Activated CD4-positive, alpha-beta T cell treated with anti-CD3 and anti-CD28 coated beads, Interleukin-2, amount 50 U/mL, for 1 hour (primary cell): Measurements from ENCODE around the gene FXYD6.

Source experiments
- DNase-seq: peaks from one replicate; pipeline ENCODE4 v3.0.0-alpha.2; 2020

The FXYD6 gene

DNA sequence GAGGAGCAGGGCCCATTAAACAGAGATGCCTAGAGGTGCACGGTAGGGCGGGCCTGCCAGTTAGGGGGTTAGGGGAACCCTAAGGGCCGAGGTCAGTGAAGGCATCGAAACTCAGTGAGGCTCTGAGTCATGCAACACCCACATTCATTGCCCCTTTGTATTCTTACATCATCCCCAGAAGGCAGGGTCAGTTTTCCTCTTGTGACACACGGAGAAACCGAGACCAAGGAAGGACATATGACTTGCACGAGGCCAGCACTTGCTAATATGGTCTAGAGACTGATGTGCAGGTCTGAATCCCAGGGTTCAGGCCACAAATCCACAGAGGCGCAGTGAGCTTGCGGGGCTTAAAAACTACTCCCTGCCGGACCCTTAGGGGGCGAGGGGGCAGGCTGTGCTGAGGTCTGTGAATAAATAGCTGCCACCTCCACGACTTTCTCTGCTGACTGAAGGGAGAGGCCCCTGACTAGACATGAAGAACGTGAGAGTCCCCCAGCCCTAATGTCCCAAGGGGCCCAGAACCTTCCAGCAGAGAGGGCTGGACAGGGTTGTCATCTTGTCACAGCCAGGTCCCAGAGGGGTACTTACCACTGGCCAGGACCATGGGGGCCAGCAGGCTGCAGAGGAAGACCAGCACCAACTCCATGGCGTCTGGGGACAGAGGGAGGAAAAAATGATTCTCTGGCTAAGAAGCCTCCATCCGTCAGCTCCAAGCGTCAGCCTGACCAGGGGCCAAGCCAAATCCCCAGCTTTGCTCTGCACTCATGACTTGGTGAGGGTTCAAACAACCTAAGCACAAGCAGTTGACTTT is 34.1 kb downstream of the FXYD6 start:
- DNase-seq, result no peak

DNA sequence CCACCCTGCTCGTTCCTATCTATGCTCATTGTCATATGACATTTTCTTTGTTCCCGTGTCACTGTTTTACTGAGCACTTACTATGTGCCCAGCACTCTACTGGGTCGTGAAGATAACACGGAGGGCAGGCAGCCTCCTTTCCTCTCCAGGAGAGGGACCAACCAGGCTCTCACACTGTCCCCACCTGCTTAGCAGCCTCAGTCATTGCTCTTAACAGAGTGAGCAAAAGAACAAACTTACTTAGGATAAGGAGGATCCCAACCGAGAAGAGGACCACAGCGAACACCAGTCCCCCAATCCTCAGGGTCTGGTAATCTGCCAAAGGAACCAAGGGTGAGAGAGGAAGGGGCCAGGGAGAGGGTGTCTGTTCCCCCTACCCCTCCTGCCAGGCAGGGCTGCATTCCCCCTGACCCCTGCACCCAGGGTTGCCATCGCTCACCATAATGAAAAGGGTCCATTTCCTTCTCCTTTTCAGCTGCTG is 34.9 kb downstream of the FXYD6 start:
- DNase-seq, result no peak

DNA sequence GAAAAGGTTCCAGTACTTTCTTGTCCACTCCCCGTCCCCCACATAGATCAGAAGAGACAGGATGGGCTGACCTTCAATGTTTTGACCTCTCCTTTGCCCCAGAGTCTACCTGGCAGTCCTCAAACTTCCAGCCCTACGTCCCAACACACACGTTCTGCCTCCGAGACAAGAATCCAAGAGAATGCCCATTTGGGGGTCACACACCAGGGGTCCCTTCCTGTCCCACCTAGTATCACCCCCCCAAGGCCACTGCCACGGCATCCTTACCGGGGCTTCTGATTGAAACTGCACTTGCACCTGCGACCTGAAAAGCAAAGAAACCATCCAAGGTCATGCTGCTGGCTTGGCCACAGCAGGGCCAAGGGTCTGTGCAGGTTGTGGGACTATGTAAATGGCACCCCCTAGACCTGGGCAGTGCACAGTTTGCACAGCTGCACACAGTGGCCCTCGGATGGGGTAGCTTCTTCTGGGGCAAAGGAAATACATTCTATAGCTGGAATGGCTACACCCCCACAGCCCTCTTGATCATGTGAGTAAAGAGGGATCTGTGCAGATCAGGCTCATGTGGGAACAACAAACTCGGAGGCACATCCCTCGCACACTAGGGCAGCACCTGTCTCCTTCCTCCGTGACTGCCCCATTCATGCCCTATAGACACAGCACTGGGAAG is 35.4 kb downstream of the FXYD6 start:
- no peak for DNase-seq

DNA sequence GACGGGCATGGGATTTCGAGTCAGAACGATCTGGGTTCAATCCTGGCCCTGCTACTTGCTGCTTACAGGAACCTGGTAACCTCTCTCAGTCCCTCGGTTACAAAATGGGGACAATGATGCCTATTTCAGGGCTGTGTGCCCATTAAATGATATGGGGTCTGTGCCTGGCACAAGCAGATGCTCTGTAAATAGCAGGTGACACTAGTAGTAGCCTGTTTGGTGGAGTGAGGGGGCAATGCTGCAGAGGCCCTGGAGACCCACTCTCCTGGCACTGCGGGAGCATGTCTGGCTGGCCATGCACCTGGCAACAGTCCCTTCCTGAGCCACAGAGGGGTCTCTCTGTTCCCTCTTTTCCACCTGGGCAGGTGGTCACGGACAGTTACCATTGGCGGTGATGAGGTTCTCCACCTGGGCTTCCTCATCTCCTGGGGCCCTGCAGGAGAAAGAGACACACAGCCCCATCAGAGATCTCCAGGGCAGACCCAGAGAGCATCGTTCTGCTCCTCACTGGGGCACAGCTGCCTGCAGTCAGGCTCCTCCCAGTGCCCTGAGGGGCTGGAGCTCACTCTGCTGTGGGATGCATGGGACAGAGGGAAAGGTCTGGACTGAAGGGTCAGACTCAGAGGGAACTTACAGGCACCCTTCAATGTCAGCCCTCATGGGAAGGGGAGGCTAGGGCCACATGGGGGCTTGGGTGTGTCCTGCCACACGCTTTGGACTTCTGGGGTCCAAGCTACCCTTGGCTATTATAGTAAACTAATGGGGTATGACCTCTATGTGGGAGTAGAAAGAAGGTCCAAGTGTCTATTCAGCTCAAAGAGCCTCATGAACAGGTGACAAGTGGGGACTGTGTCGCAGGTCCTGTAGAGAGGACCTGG is 36.3 kb downstream of the FXYD6 start:
- DNase-seq, result no peak

DNA sequence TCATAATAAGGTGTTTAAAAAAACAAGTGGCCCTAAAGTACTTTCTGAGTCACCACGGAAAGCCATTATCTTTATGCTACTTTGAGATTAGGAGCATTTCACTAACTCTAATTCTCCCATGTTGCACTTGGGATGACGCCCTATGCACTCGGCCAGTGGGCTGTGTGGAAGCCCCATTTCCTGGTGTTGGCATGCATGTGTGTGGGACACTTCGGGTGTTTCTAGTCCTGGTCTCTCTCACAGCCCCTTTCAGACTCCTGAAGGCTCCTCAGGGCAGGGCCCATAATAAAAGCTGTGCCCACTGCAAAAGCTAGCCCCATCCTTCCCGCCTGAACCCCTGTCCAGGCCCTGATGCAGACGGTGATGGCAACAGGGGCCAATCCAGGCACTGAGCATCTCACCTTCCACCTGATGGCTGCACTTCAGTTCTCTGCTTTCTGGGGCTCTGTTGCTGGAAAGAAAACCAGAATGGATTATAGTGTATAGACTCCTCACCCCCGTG is 37.0 kb downstream of the FXYD6 start:
- DNase-seq, result no peak

DNA sequence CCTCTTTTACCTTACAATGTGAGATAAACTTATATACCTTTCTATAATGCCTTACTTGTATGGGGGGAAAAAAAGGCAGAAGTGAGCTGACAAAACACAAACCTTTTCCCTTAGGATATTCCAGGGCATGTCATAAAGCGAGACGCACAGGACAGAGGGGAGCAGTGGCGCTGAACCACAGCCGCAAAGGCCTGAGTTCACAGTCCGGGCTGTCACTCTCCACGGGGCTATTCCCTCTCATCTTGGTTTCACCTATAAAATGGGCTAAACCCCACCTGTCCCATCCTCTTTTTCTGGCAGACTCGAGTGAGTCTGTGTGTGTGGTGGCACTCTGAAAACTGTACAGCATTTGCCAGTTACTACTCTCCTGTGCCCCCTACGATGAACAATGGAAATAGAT is 37.6 kb downstream of the FXYD6 start:
- no peak for DNase-seq

DNA sequence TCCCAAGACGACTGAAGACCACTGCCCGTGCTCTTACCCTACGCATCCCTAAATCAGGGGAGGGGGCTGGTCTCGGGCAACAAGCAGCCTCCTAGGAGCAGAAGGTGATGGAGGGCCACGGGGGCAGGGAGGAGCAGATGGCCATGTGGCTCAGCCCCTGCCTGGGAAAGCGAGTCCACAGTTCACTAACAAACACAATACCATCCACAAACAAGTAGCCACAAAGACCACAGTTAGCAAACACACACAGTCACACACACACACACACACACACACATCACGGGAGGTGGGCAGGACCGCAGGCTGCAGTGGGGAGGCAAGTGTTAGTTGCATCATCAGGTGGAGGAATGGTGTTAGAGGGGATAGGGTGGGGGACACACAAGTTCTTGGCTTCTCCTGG is 38.7 kb downstream of the FXYD6 start:
- DNase-seq, result no peak

DNA sequence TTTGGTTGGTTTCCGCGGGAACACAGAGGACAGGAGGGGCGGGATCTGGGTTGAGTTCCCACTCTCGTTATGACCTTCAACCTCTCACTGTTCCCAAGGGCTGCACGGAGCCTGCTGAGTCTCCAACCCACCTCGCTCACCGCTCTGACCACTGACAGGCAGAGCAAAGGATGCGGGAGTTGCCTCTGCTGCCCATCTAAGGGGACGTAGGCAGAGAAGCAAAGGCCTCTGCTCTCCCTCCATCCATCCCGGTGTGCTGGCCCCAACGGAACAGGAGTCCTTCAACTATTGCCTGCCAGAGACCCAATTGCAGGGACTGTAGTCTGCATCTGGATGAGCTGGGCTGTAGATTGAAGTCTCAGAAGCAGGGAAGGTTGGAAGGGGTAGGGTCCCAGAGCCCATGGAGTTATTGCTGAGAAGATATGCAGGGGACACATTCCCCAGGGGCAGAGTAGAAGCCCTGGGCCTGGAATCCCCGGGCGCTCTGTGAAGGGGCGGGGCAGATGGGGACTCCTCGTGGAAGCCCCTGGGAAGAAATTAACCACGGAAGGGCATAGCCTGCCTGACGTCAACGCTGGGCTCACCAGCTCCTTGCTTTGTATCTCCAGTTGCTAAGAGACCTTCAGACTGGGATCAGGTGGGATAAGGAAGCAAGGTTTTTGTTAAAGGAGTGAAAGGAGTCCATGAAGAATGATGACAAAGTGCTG is 39.2 kb downstream of the FXYD6 start:
- DNase-seq, result no peak

DNA sequence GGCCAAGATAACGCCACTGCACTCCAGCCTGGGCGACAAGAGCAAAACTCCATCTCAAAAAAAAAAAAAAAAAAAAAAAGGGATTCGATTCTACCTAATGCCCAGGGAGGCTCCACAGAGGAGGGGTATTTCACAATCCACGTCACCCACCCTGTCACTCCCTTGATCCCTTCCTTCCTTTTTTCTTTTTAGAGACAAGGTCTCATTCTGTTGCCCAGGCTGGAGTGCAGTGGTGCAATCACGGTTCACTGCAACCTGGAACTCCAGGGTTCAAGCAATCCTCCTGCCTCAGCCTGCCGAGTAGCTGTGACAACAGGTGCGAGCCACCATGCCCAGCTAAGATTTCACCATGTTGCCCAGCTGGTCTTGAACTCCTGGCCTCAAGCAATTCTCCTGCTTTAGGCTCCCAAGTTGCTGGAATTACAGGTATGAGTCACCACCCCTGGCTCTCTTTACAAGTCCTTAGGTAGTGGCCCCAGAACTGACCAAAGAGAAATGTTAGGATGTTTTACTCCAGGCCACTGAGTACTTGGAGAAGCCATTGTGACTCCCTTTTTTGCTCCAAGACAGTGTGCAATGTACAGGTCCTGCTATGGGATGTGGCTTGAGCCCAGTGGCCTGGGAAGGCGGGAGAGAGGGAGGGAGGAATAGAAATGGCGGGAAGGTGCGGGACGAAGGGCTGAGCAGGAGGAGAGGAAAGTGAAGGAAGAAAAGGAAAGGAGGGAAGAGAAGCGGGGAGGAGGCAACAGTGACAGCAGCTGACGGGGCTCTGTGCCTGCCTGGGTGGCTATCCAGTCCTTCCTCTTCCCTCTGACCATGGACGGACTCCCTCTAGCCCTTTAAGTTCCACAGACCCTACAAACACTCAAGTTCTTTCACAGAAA is 40.1 kb downstream of the FXYD6 start:
- DNase-seq, result no peak

DNA sequence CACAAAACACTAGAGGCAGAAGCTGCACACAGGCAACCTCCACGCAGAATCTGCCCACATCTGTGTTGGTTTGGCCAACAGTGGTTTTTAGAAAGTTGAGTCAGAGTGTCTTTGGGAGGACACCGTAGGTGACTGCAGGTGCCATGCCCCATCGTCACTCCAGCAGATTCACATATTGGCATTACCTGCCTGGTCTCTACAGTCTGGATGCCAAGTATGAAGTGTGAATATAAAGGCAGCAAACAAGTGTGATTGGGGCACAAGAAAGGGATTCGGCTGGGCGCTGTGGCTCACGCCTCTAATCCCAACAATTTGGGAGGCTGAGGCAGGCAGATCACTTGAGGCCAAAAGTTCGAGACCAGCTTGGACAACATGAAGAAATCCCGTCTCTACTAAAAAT is 40.9 kb downstream of the FXYD6 start:
- DNase-seq, result no peak

DNA sequence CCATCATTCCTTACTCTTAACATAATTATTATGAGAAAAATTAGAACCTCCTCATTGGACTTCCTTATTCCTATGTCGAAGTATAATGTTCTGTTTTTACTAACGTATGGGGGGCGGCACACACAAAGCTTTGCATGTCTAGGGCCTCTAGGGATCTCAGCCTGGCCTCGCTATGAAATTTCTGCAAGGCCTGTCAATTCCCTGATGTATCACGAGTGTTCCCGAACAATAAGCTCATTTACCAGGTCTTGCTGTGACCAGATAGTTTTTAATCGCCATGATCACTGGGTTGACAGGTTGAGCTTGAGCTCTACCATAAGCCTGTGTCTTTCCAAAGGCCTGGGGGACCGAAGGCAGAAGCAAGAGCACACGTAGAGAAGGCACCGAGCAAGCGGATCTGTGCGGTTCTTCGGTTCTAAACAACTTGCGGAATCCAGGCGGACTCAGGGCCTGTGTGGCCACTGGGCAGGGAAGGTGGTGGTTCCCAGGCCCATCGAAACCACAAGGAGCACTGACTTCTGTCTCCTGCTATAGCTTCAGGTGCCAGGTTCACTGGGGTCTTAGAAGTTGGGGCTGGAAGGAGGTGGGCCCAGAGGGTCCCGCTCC is 41.5 kb downstream of the FXYD6 start:
- DNase-seq, result no peak

DNA sequence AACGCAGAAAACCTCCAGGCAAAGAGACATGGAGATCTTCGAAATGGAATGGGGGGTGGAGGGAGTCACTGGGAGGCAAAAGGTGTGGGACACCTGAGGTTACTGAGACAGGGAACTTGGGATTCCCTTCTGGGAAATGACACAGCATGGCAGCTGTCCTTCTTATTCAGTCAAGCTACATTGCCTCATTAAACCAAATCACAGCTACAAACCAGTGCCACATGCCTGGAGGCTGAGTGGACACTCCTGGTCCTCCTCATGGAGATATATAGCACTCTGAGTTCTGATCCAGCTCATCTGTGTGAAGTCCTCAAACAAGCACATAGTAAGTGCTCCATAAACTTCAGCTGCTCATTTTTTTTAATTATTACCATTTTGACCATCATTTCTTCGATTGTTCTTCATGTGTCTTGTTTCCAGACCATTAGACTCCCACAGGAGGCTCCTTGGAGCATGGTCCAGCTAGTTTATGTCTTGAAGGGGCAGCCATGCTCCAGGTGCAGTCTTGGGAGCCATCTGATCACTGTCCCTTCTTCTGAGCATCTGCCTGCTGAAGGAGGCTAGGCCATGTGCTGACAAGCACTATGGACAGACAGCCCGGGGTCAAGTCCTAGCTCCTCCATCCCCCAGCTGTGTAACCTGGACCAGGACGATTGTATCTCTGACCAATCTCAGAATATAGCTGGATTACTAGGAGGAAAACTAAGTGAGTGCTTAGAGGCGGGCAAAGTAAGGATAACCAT is 42.2 kb downstream of the FXYD6 start:
- DNase-seq, result no peak

DNA sequence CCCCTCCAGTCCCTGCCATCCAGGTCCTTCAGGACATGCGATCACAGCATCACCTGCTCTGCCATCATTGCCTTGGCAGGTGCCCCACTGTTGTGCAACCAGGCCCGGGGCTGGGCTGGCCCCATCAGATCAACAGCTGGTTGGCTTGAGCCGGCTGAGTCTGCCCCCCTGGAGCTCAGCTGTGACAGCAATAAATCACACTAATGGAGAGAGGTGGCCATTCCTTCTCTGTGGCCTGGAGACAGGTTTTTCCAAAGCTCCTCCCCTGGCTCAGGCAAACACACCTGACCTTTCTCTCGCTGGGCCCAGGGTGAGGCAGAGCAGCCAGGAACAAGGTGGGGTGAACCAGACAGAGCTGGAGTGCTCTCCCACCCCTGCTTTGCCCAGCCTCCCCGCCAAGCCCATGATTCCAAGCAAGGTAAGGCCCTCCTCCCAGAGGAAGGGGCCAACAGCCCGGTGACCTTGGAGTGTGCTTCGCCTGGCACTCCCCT is 43.0 kb downstream of the FXYD6 start:
- no peak for DNase-seq

DNA sequence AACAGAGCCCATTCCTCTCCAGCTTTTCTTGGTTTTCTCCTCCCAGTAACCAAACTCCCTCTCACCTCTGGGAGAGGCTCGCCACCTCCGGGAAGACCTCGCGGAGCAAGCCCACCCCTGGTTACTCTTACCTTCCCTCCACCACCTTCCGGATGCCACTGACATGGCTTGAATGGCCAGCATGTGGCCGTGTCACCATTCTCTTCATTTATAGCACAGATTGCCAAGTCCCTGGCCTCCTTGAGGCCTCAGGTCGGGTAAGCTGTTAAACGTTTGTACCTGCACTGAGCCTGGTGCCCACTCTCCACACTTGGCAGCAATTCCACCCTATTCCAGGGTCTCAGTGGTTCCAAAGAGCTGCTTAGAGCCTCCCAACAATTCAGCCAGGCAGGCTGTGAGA is 43.9 kb downstream of the FXYD6 start:
- DNase-seq, result no peak

DNA sequence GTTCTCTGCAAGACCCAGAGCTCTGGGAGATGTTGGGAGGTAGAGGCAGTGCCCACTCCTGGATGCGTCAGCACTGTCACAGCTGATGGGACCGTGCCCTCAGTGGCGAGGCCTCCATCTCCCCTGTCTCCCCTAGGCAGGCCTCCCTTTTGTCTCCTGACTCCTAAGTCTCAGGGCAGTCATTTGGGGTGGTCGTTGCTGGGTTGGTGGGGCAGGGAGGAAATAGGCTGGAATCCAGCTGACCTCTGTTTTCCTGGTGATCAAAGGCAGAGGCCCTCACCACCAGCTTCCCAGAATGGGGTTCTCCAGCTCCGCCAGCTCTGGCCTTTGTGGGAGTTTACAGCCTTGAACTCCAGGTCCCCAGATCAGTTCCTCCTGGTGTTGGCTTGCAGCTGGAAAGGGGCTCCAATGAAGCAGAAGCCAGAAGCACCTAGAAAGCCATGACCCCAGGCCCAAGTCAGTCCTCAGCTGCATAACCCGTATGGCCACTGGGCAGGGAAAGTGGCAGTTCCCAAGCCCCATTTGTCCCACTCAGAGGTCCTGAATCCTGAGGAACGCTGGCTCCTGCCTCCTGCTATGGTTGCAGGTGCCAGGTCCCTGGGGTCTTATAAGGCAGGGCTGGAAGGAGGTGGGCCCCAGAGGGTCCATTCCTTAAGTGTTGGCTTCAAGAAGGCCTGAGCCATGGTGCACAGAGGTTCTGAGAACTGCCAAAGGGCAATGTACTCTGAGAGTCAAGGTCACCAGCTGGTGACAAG is 44.6 kb downstream of the FXYD6 start:
- DNase-seq, result no peak

DNA sequence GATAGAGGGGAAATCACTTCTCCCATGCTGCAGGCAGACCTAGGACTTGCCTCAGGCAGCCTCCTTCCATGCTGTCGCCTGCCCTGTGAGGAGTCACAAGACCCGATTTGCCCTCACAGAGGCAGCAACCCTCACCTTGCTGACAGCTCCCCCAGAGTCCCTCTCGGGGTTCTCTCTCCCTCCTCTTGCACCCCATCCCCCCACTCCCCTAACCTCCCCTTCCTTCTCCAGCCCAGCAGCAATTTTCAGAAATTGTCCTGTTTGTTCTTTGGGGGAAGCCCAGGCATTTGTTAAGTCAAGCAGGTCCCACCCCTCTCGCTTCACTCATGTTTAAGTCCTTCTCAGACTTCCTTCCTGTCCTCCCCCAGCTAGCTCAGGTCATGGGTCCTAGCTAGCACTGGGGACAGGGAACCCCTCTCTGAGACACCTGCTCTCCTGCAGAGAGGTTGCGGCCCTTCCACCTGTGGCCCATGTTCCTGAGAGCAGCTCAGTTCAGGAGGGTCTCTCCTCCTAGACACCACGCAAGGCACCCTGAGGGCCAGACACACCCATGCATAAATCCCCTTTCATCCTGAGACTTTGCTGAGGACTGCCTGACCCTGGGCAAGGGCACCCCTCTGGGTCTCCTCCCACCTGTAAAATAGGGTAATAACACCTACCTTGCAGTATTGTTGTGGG is 45.6 kb downstream of the FXYD6 start:
- DNase-seq, result no peak

DNA sequence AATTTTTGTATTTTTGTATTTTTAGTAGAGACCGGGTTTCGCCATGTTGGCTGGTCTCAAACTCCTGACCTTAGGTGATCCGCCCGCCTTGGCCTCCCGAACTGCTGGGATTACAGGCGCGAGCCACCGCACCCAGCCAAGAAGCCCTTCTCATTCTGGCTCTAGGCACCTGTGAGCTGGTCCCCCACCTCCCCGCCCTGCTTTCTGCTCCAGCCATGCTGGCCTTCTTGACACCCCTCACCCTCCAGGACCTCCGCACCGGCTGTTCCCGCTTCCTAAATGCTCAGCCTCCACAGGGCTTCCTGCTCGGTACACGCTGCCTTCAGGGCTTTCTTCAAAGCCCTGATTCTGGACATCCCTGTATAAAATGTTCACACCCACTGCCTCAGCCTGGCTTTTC is 46.4 kb downstream of the FXYD6 start:
- DNase-seq, result no peak

DNA sequence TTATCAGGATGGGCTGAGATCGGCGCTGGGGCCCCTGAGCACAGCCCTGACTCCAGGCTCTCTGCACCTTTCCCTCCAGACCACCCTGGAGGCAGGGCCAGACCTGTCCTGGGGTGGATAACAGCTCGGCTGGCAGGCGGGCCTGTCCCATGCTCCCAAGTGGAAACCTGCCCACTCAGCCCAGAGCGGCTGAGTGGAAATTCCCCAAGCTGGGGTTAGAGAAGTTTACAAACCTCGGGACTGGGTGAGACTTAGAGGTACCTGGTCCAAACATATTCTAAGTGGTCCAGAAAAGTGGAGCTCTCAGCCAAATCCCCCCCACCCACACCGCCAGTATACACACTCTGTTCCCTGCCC is 47.1 kb downstream of the FXYD6 start:
- no peak for DNase-seq
